OCI-LY3 (cell line): ENCODE results near the gene ARHGAP24.

ENCODE experiments used
- EZH2phosphoT487 ChIP-seq: fragments of 200-600 bp; shearing (Covaris generic); IDR thresholded peaks from 2 replicates; pipeline ENCODE4 v1.6.1; 2018; ENCODE audit warnings: antibody characterized with exemption, mixed run types, low read depth
- TF ChIP-seq, protein P1 (sequence below): fragments of 200-600, 300-600 bp; sonication (generic); IDR thresholded peaks from 2 replicates; pipeline ENCODE4 v1.5.1; 2014; ENCODE audit warnings: antibody characterized with exemption, low read length, low read depth

DNA sequence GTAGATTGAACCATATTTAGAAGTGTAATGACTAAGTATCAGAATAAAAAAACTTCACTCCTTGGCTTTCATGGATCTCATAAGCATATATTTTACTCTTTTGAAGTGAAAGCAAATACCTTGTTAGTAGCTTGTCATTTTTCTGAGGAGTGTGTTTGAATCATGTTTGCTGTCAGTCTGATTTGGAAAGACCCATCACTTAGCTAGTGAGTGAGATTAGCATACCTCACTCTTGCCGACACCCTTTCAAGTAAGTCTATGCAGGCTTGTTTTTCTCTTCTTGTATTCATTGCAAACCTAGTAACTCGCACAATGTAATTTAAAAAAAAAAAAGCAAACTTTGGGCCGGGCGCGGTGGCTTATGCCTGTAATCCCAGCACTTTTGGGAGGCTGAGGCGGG, 360.0 kb downstream of the ARHGAP24 start:
- TF ChIP-seq, protein P1, sequence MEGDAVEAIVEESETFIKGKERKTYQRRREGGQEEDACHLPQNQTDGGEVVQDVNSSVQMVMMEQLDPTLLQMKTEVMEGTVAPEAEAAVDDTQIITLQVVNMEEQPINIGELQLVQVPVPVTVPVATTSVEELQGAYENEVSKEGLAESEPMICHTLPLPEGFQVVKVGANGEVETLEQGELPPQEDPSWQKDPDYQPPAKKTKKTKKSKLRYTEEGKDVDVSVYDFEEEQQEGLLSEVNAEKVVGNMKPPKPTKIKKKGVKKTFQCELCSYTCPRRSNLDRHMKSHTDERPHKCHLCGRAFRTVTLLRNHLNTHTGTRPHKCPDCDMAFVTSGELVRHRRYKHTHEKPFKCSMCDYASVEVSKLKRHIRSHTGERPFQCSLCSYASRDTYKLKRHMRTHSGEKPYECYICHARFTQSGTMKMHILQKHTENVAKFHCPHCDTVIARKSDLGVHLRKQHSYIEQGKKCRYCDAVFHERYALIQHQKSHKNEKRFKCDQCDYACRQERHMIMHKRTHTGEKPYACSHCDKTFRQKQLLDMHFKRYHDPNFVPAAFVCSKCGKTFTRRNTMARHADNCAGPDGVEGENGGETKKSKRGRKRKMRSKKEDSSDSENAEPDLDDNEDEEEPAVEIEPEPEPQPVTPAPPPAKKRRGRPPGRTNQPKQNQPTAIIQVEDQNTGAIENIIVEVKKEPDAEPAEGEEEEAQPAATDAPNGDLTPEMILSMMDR, result no peak
- no peak for TF ChIP-seq EZH2phosphoT487
